ENCODE data around the gene KARS1.

GRCh38 chr16:75606507-75606906 lies 41.0 kb downstream of the KARS1 start:
- TF ChIP-seq CTCF (conservative IDR thresholded peaks at IDR 0.05; ENCODE audit: low read depth, low read length) = no peak
- no peak for TF ChIP-seq RAD21 (IDR thresholded peaks at IDR 0.05; ENCODE audit: low read length)
- no peak for TF ChIP-seq POLR2A (IDR thresholded peaks at IDR 0.05; ENCODE audit: low read depth, low read length)
- TF ChIP-seq SMC3 (IDR thresholded peaks at IDR 0.05; ENCODE audit: low read depth, low read length) = no peak
- no peak for TF ChIP-seq NFE2L2 (IDR thresholded peaks at IDR 0.05; ENCODE audit: low read depth, low read length)
- no peak for TF ChIP-seq CHD1 (IDR thresholded peaks at IDR 0.05; ENCODE audit: low read depth, low read length)
- no peak for TF ChIP-seq BHLHE40 (IDR thresholded peaks at IDR 0.05; ENCODE audit: low read depth, low read length)
- TF ChIP-seq RCOR1 (IDR thresholded peaks at IDR 0.05; ENCODE audit: insufficient replicate concordance, low read length) = no peak
- peak; percentile 98 for TF ChIP-seq MAFK (IDR thresholded peaks at IDR 0.05; ENCODE audit: low read depth, low read length)
- TF ChIP-seq MAZ (IDR thresholded peaks at IDR 0.05; ENCODE audit: borderline replicate concordance, low read depth, low read length) = no peak
- TF ChIP-seq ELK1 (IDR thresholded peaks at IDR 0.05; ENCODE audit: borderline replicate concordance, low read depth, low read length) = no peak
- TF ChIP-seq RFX5 (IDR thresholded peaks at IDR 0.05; ENCODE audit: low read depth, low read length) = no peak
- TF ChIP-seq CEBPB (IDR thresholded peaks at IDR 0.05; ENCODE audit: low read depth, low read length) = no peak
